ENCODE measurements around the gene F11. TPM values are rescaled to one million over a fixed set of nuclear protein-coding genes. Genes with fewer than 3 reads are reported as not detected.

Gene F11
- total and polyA plus RNA-seq, 2 experiments from 2014 or later = 0.74 to 2.1 TPM

- H4K20me1 ChIP-seq (replicated peaks; ENCODE audit: insufficient read depth) = no peaks in the 10 kb centered on the region
- H3K4me1 ChIP-seq (ENCODE audit: insufficient read depth) = peaks cover 6% of the 10 kb centered on the region
- Mint-ChIP-seq H3K4me3 (no peak overlapping the region), H3K4me1 (peaks cover 6% of the 10 kb centered on the region; the same call in 2 of the 3 replicates), H3K9me3 (peaks cover 4% of the 10 kb centered on the region), H3K27me3 (ENCODE audit: insufficient read depth, low read depth, poor library complexity) (no peaks in the 10 kb centered on the region), H3K27ac (no peak overlapping the region), H3K36me3 (ENCODE audit: low read depth) (peaks cover 8% of the 10 kb centered on the region; the same call in 1 of the 3 replicates)
- no peaks in the 10 kb centered on the region for H3K79me2 ChIP-seq (replicated peaks; ENCODE audit: insufficient read depth)
- no peak for ATAC-seq
- no peak overlapping the region for H3K4me3 ChIP-seq
- no peak for DNase-seq (ENCODE audit: low spot score)
- no peaks in the 10 kb centered on the region for H3K27me3 ChIP-seq (ENCODE audit: insufficient read depth)
- H3K9me2 ChIP-seq (ENCODE audit: insufficient read depth) = no peaks in the 10 kb centered on the region
- no peak overlapping the region for H3K27ac ChIP-seq (ENCODE audit: low read depth)
- no peaks in the 10 kb centered on the region for H3K36me3 ChIP-seq (ENCODE audit: insufficient read depth)
- H3K4me2 ChIP-seq = no peak overlapping the region
- H3F3A ChIP-seq (replicated peaks; ENCODE audit: low read depth) = no peaks in the 10 kb centered on the region
- TF ChIP-seq, protein P1, sequence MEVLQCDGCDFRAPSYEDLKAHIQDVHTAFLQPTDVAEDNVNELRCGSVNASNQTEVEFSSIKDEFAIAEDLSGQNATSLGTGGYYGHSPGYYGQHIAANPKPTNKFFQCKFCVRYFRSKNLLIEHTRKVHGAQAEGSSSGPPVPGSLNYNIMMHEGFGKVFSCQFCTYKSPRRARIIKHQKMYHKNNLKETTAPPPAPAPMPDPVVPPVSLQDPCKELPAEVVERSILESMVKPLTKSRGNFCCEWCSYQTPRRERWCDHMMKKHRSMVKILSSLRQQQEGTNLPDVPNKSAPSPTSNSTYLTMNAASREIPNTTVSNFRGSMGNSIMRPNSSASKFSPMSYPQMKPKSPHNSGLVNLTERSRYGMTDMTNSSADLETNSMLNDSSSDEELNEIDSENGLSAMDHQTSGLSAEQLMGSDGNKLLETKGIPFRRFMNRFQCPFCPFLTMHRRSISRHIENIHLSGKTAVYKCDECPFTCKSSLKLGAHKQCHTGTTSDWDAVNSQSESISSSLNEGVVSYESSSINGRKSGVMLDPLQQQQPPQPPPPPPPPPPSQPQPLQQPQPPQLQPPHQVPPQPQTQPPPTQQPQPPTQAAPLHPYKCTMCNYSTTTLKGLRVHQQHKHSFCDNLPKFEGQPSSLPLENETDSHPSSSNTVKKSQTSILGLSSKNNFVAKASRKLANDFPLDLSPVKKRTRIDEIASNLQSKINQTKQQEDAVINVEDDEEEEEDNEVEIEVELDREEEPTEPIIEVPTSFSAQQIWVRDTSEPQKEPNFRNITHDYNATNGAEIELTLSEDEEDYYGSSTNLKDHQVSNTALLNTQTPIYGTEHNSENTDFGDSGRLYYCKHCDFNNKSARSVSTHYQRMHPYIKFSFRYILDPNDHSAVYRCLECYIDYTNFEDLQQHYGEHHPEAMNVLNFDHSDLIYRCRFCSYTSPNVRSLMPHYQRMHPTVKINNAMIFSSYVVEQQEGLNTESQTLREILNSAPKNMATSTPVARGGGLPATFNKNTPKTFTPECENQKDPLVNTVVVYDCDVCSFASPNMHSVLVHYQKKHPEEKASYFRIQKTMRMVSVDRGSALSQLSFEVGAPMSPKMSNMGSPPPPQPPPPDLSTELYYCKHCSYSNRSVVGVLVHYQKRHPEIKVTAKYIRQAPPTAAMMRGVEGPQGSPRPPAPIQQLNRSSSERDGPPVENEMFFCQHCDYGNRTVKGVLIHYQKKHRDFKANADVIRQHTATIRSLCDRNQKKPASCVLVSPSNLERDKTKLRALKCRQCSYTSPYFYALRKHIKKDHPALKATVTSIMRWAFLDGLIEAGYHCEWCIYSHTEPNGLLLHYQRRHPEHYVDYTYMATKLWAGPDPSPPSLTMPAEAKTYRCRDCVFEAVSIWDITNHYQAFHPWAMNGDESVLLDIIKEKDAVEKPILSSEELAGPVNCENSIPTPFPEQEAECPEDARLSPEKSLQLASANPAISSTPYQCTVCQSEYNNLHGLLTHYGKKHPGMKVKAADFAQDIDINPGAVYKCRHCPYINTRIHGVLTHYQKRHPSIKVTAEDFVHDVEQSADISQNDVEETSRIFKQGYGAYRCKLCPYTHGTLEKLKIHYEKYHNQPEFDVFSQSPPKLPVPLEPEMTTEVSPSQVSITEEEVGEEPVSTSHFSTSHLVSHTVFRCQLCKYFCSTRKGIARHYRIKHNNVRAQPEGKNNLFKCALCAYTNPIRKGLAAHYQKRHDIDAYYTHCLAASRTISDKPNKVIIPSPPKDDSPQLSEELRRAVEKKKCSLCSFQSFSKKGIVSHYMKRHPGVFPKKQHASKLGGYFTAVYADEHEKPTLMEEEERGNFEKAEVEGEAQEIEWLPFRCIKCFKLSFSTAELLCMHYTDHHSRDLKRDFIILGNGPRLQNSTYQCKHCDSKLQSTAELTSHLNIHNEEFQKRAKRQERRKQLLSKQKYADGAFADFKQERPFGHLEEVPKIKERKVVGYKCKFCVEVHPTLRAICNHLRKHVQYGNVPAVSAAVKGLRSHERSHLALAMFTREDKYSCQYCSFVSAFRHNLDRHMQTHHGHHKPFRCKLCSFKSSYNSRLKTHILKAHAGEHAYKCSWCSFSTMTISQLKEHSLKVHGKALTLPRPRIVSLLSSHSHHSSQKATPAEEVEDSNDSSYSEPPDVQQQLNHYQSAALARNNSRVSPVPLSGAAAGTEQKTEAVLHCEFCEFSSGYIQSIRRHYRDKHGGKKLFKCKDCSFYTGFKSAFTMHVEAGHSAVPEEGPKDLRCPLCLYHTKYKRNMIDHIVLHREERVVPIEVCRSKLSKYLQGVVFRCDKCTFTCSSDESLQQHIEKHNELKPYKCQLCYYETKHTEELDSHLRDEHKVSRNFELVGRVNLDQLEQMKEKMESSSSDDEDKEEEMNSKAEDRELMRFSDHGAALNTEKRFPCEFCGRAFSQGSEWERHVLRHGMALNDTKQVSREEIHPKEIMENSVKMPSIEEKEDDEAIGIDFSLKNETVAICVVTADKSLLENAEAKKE (CRISPR knock-in tag; IDR thresholded peaks at IDR 0.05) = no peak
- TF ChIP-seq POLR2AphosphoS5 (IDR thresholded peaks at IDR 0.05; ENCODE audit: low read depth) (no peak), REST (IDR thresholded peaks at IDR 0.05; ENCODE audit: unreplicated experiment) (no peak), ZNF331 (CRISPR knock-in tag; IDR thresholded peaks at IDR 0.05; ENCODE audit: low read depth) (no peak), ZNF114 (CRISPR knock-in tag; IDR thresholded peaks at IDR 0.05) (no peak), CREB1 (CRISPR knock-in tag; IDR thresholded peaks at IDR 0.05; ENCODE audit: low read depth) (no peak), STAT1 (IDR thresholded peaks at IDR 0.05; ENCODE audit: unreplicated experiment) (no peak), JUNB (IDR thresholded peaks at IDR 0.05; ENCODE audit: unreplicated experiment) (no peak), EZH2phosphoT487 (IDR thresholded peaks at IDR 0.05; ENCODE audit: unreplicated experiment) (no peak)
- TF ChIP-seq, protein P2, sequence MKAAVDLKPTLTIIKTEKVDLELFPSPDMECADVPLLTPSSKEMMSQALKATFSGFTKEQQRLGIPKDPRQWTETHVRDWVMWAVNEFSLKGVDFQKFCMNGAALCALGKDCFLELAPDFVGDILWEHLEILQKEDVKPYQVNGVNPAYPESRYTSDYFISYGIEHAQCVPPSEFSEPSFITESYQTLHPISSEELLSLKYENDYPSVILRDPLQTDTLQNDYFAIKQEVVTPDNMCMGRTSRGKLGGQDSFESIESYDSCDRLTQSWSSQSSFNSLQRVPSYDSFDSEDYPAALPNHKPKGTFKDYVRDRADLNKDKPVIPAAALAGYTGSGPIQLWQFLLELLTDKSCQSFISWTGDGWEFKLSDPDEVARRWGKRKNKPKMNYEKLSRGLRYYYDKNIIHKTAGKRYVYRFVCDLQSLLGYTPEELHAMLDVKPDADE (IDR thresholded peaks at IDR 0.05) = no peak
- TF ChIP-seq, protein P3, sequence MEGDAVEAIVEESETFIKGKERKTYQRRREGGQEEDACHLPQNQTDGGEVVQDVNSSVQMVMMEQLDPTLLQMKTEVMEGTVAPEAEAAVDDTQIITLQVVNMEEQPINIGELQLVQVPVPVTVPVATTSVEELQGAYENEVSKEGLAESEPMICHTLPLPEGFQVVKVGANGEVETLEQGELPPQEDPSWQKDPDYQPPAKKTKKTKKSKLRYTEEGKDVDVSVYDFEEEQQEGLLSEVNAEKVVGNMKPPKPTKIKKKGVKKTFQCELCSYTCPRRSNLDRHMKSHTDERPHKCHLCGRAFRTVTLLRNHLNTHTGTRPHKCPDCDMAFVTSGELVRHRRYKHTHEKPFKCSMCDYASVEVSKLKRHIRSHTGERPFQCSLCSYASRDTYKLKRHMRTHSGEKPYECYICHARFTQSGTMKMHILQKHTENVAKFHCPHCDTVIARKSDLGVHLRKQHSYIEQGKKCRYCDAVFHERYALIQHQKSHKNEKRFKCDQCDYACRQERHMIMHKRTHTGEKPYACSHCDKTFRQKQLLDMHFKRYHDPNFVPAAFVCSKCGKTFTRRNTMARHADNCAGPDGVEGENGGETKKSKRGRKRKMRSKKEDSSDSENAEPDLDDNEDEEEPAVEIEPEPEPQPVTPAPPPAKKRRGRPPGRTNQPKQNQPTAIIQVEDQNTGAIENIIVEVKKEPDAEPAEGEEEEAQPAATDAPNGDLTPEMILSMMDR (conservative IDR thresholded peaks at IDR 0.05; ENCODE audit: low read depth in 2 of 2) = no peak
- H2AFZ ChIP-seq = no peak overlapping the region
These were observed 6.9 kb downstream of the F11 start for GRCh38 chr4:186272699-186273391.

Measured in GM23338 (cell line).